Cardiac septum (tissue), 1 donor: ENCODE measurements around the gene CADM3. TPM values are rescaled to one million over a fixed set of nuclear protein-coding genes. Genes with fewer than 3 reads are reported as not detected.

Source experiments
- DNase-seq: peaks from one replicate; pipeline ENCODE4 v3.0.0-alpha.2; 2020; ENCODE audit warnings: low spot score
- intact Hi-C: fragments of 100-400 bp; cut with DNase I; formaldehyde crosslinking; loops from one replicate; pipeline ENCODE4 v1.14.0; 2022
- total RNA-seq: library from RNA; stranded (reverse); fragmentation: NEBNext Ultra II Directional; extraction: Animal tissue kit (Norgen Biotek cat#: 25700); gene quantifications from one replicate; pipeline ENCODE4 v1.2.1, GENCODE V29; 2021
- donor health status: DM: no; HTN: no; CAD: no.

Gene CADM3
- total RNA-seq, 1 donor from 2014 or later = 1.0 TPM

GRCh38 chr1:159201642-159202041 lies 30.2 kb downstream of the CADM3 start:
- intact Hi-C loops = no loop called here
- no peak for DNase-seq

- intact Hi-C loops = no loop called here
- no peak for DNase-seq
These were observed 32.2 kb downstream of the CADM3 start for GRCh38 chr1:159203610-159204009.

- intact Hi-C loops = no loop called here
- no peak for DNase-seq
These were observed 33.0 kb downstream of the CADM3 start, which contains the start of gene ACKR1 for GRCh38 chr1:159204161-159205141. ACKR1 (plus strand) TSS chr1:159204875; CDS start chr1:159204960, 85 bp downstream.

GRCh38 chr1:159205225-159205624 lies 33.8 kb downstream of the CADM3 start:
- DNase-seq = no peak
- intact Hi-C loops = no loop called here

GRCh38 chr1:159206110-159206509 lies 34.7 kb downstream of the CADM3 start:
- no peak for DNase-seq
- intact Hi-C loops = no loop called here

GRCh38 chr1:159207080-159207479 lies 35.7 kb downstream of the CADM3 start:
- intact Hi-C loops = no loop called here
- DNase-seq = no peak

- intact Hi-C loops = no loop called here
- no peak for DNase-seq
These were observed 36.4 kb downstream of the CADM3 start for GRCh38 chr1:159207774-159208173.

GRCh38 chr1:159208175-159208825 lies 36.9 kb downstream of the CADM3 start:
- intact Hi-C loops = no loop called here
- no peak for DNase-seq

GRCh38 chr1:159209061-159209460 lies 37.6 kb downstream of the CADM3 start:
- intact Hi-C loops = no loop called here
- DNase-seq = no peak

GRCh38 chr1:159211331-159212136 lies 40.1 kb downstream of the CADM3 start:
- no peak for DNase-seq
- intact Hi-C loops = loop anchor here (10.0 kb wide), 1 partner anchor 573 kb away; the partner anchor contains the start of gene DUSP23

GRCh38 chr1:159212596-159212995 lies 41.2 kb downstream of the CADM3 start:
- DNase-seq = no peak
- intact Hi-C loops = loop anchor here (10.0 kb wide), 1 partner anchor 572 kb away; the partner anchor contains the start of gene DUSP23

- no peak for DNase-seq
- intact Hi-C loops = loop anchor here (1.0 to 10.0 kb wide), 2 partner anchors 53 to 571 kb away; partner anchors contain the start of gene DUSP23
These were observed 42.8 kb downstream of the CADM3 start for GRCh38 chr1:159214149-159214760.

GRCh38 chr1:159218649-159219636 lies 47.5 kb downstream of the CADM3 start:
- intact Hi-C loops = loop anchor here (10.0 kb wide), 1 partner anchor 566 kb away; the partner anchor contains the start of gene DUSP23
- no peak for DNase-seq

- no peak for DNase-seq
- intact Hi-C loops = no loop called here
These were observed 50.9 kb downstream of the CADM3 start for GRCh38 chr1:159222075-159222865.

GRCh38 chr1:159223004-159223403 lies 51.6 kb downstream of the CADM3 start:
- intact Hi-C loops = no loop called here
- DNase-seq = no peak

- DNase-seq = no peak
- intact Hi-C loops = no loop called here
These were observed 57.1 kb downstream of the CADM3 start for GRCh38 chr1:159228554-159228953.

- DNase-seq = no peak
- intact Hi-C loops = no loop called here
These were observed 58.0 kb downstream of the CADM3 start for GRCh38 chr1:159229260-159229885.
